Naive thymus-derived CD4-positive, alpha-beta T cell (primary cell): Measurements from ENCODE around the gene CCNT1. TPM values are rescaled to one million over a fixed set of nuclear protein-coding genes. Genes with fewer than 3 reads are reported as not detected.
"Not testable (repeated sequence)": the region's sequence is repeated elsewhere in the genome, so short reads cannot be mapped to it uniquely, and the experiment has no call there.

Experiments
- ATAC-seq: fragments of 150-1000 bp; cut with Tn5 transposase; 2 replicates; pipeline ENCODE4 v1.10.0; 2021; ENCODE audit warnings: mild to moderate bottlenecking, moderate library complexity
- CTCF ChIA-PET: fragments of 350-600 bp; sonication (Branson Sonifier 250); formaldehyde crosslinking; loops from one replicate; lab custom pipeline; 2021; ENCODE audit warnings: antibody characterized with exemption; lab: Charles Lee
- POLR2A ChIA-PET: fragments of 350-600 bp; sonication (Branson Sonifier 250); formaldehyde crosslinking; loops from one replicate; lab custom pipeline; 2021; ENCODE audit warnings: antibody characterized with exemption, inconsistent platforms; lab: Charles Lee
- DNase-seq, 9 donors: peaks; one replicate each; pipeline versions ENCODE4 v3.0.0 to v3.0.0-alpha.2; 2020 to 2022; ENCODE audit warnings: mixed read lengths in 1 of 9
- H3K27ac ChIP-seq: one replicate; pipeline ENCODE4 v1.7.0; 2013; ENCODE audit warnings: mild to moderate bottlenecking, low read depth, low read length, moderate library complexity
- H3K27me3 ChIP-seq, 2 donors: one replicate each; pipeline ENCODE4 v1.7.0; 2013; ENCODE audit warnings: low read length in 2 of 2, mild to moderate bottlenecking in 2 of 2, moderate library complexity in 2 of 2; ENCODE audit not compliant: control insufficient read depth in 2 of 2, insufficient read depth in 2 of 2
- H3K36me3 ChIP-seq, 3 experiments: 1 replicate in 2 of 3; 2 replicates in 1 of 3; pipeline ENCODE4 v1.7.0; 2013; ENCODE audit warnings: low read length in 3 of 3, mild to moderate bottlenecking in 3 of 3, moderate library complexity in 1 of 3; ENCODE audit not compliant: insufficient read depth in 3 of 3, control insufficient read depth in 2 of 3
- H3K4me1 ChIP-seq, 2 donors: one replicate each; pipeline ENCODE4 v1.7.0; 2013; ENCODE audit warnings: low read length in 2 of 2, mild to moderate bottlenecking in 2 of 2, moderate library complexity in 1 of 2; ENCODE audit not compliant: control insufficient read depth in 2 of 2, insufficient read depth in 2 of 2
- H3K4me3 ChIP-seq: 2 replicates; pipeline ENCODE4 v1.7.0; 2013; ENCODE audit warnings: mild to moderate bottlenecking, low read length
- H3K9me3 ChIP-seq, 3 experiments: 1 replicate in 2 of 3; 2 replicates in 1 of 3; pipeline ENCODE4 v1.7.0; 2013; ENCODE audit warnings: low read length in 3 of 3; ENCODE audit not compliant: control insufficient read depth in 2 of 3
- H3K27ac Mint-ChIP-seq, 9 donors: one replicate each; pipeline ENCODE4 v1.8.0; 2020 to 2022; ENCODE audit warnings: mixed read lengths in 9 of 9, mild to moderate bottlenecking in 8 of 9, moderate library complexity in 5 of 9, inconsistent platforms in 2 of 9
- H3K27me3 Mint-ChIP-seq, 5 donors: one replicate each; pipeline ENCODE4 v1.8.0; 2021 to 2022; ENCODE audit warnings: mixed read lengths in 5 of 5, mild to moderate bottlenecking in 1 of 5
- H3K36me3 Mint-ChIP-seq, 5 donors: one replicate each; pipeline ENCODE4 v1.8.0; 2020 to 2022; ENCODE audit warnings: mixed read lengths in 5 of 5, mild to moderate bottlenecking in 3 of 5, inconsistent platforms in 1 of 5
- H3K4me1 Mint-ChIP-seq, 7 donors: one replicate each; pipeline ENCODE4 v1.8.0; 2020 to 2022; ENCODE audit warnings: mixed read lengths in 7 of 7, mild to moderate bottlenecking in 3 of 7, inconsistent platforms in 1 of 7
- H3K4me3 Mint-ChIP-seq, 10 donors: one replicate each; pipeline ENCODE4 v1.8.0; 2020 to 2022; ENCODE audit warnings: mild to moderate bottlenecking in 10 of 10, mixed read lengths in 10 of 10, moderate library complexity in 6 of 10, inconsistent platforms in 2 of 10
- H3K9me3 Mint-ChIP-seq, 11 donors: one replicate each; pipeline ENCODE4 v1.8.0; 2020 to 2022; ENCODE audit warnings: mixed read lengths in 11 of 11, mild to moderate bottlenecking in 4 of 11, inconsistent platforms in 1 of 11, moderate library complexity in 1 of 11
- intact Hi-C, 2 donors: fragments of 100-400 bp; cut with micrococcal nuclease; formaldehyde crosslinking; loops; one replicate each; pipeline ENCODE4 v1.15.1; 2023
- polyA plus RNA-seq, 2 donors: library from polyadenylated mRNA; unstranded; fragments of 300-500 nt; fragmentation: Illumina TruSeq; gene quantifications; one replicate each; pipeline ENCODE4 v1.2.3, GENCODE V29; 2021
- total RNA-seq, 6 experiments: library from RNA in 5 of 6; stranded (reverse) in 5 of 6; gene quantifications; 1 replicate in 5 of 6; 2 replicates in 1 of 6; pipeline ENCODE4 v1.2.3 and lab custom pipeline; 2021 to 2026

Gene CCNT1
- total and polyA plus RNA-seq, 7 experiments from 2014 or later: 11.7 to 127 (median 70.6) TPM

DNA sequence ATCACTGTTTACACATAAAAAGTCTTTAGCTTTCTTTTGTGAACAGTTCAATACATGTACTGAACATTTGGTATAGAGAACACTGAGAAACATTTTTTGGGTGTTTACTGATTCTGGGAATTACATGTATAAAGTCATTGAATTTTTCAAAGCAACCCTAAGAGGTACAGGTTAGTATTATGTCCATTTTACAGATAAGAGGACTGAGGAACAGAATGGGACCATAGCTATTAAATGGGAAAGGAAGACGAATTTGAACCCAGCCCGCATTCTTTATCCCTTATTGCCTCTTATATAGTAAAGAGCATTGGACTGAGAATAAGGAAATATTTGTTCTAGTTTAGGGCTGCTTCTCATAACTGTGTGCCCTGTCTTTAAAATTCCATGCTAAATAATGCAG, 33.6 kb downstream of the CCNT1 start:
- DNase-seq (no peak), ATAC-seq (no peak)
- H3K27ac Mint-ChIP-seq: peak overlapping the region in 3 of 9 donors; percentile 60 to 99 (median 98)
- Histone ChIP-seq H3K4me3 (peak overlapping the region; percentile 88), H3K27ac (no peak overlapping the region), H3K4me1 (peaks cover 26 to 30% of the 10 kb centered on the region in 2 donors), H3K9me3 (no peaks in the 10 kb centered on the region), H3K36me3 (peaks cover 3 to 26% (median 7%) of the 10 kb centered on the region in 3 experiments), H3K27me3 (no peaks in the 10 kb centered on the region)
- H3K4me1 Mint-ChIP-seq: peaks cover 24 to 50% (median 43%) of the 10 kb centered on the region in 7 donors
- POLR2A ChIA-PET: interaction anchor here (0.7 to 3.3 kb wide), 10 partner anchors 8 to 506 kb away, joined by 3 to 35 read pairs (median 10); partner anchors contain the start of genes CCNT1, TUBA1A and TUBA1B
- H3K36me3 Mint-ChIP-seq: peaks cover 10 to 27% (median 23%) of the 10 kb centered on the region in 5 donors
- peaks cover 0 to 1% (median 0%) of the 10 kb centered on the region in 11 donors for H3K9me3 Mint-ChIP-seq
- intact Hi-C loops: loop anchor here (1.0 to 10.0 kb wide), 13 partner anchors 33 to 1344 kb away; partner anchors contain the start of genes CACNB3 (in 2 of the 2), CCNT1 (in 2 of the 2), DDX23 (in 2 of the 2) and ASB8 (in 1 of the 2)
- no peaks in the 10 kb centered on the region for H3K27me3 Mint-ChIP-seq
- CTCF ChIA-PET: interaction anchor here (1.4 kb wide), 1 partner anchor 16 kb away, joined by 3 read pairs; no protein-coding TSS in a partner anchor
- peak overlapping the region; percentile 55 to 99 (median 97) for H3K4me3 Mint-ChIP-seq

DNA sequence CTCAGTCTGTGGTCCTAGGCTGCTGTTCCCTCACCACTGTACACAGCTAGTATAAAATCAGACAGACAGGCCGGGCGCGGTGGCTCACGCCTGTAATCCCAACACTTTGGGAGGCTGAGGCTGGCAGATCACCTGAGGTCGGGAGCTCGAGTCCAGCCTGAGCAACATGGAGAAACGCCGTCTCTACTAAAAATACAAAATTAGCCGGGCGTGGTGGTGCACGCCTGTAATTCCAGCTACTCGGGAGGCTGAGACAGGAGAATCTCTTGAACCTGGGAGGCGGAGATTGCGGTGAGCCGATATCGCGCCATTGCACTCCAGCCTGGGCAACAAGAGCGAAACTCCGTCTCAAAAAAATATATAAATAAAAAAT, 34.0 kb downstream of the CCNT1 start:
- ChIA-PET CTCF (interaction anchor here (0.6 to 1.4 kb wide), 2 partner anchors 16 to 36 kb away, joined by 3 read pairs; no protein-coding TSS in a partner anchor), POLR2A (interaction anchor here (0.5 to 3.3 kb wide), 14 partner anchors 9 to 1059 kb away, joined by 3 to 35 read pairs (median 4); partner anchors contain the start of genes CCNT1, FKBP11, TMBIM6 and TUBA1A)
- H3K4me3 Mint-ChIP-seq: peak overlapping the region; percentile 93 to 99 (median 97)
- peak overlapping the region; percentile 97 to 99 (median 98) for H3K27ac Mint-ChIP-seq
- intact Hi-C loops: loop anchor here (1.0 to 10.0 kb wide), 13 partner anchors 34 to 1345 kb away; partner anchors contain the start of genes CACNB3 (in 2 of the 2), CCNT1 (in 2 of the 2), DDX23 (in 2 of the 2) and ASB8 (in 1 of the 2)
- H3K9me3 Mint-ChIP-seq, H3K27me3 Mint-ChIP-seq, H3K27me3 ChIP-seq, ATAC-seq, H3K9me3 ChIP-seq, DNase-seq: not testable (repeated sequence)
- Histone ChIP-seq H3K27ac (peak overlapping the region; percentile 67), H3K4me1 (peaks cover 30 to 34% of the 10 kb centered on the region in 2 donors), H3K4me3 (peak overlapping the region; percentile 88), H3K36me3 (peaks cover 3 to 29% (median 7%) of the 10 kb centered on the region in 3 experiments)
- peaks cover 28 to 54% (median 48%) of the 10 kb centered on the region in 7 donors for H3K4me1 Mint-ChIP-seq
- H3K36me3 Mint-ChIP-seq: peaks cover 10 to 30% (median 23%) of the 10 kb centered on the region in 5 donors

DNA sequence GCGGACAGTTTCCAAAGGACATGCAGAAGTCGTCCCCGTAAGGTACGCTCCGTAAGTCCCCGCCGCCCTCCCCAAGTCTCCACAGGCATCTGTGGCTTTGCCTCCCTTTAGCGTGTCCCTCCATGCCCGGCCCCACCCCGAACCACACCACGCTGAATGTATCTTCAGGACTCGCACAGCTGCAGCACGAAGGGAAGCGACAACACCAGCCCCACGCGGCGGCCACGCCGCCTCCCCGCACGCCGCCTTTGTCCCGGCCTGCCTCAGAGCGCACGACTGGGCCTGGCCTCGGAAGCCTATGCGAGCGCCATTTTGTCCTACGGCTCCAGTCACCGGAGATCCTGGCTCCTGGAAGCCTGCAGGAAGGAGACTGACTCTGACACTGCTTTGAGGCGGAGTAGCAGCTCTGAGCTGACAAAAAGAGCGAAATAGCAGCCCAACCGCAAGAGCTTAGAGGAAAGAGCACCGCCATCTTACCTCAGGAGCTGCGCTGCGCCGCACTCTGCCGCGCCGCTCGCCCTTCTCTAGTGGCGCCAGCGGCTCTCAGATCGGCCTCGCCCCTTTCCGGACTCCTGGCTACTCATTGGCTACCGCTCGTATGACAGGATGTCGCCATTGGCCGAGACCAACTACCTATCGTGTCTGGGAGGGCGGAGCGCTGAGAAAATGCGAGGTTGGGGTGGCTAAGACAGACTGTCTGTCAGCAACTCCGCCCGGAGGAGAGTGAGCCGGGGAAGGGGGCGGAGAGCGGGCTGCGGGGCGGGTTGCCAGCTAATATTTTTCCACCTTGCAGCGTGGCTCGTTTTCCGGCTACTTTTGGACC, 34.6 kb downstream of the CCNT1 start, which contains the start of gene KANSL2:
TSS of gene KANSL2 (minus strand) at position 529 of the 823 bp plus-strand sequence. CDS start 606 bp downstream, outside the sequence.
- peaks cover 32 to 60% (median 53%) of the 10 kb centered on the region in 7 donors for H3K4me1 Mint-ChIP-seq
- intact Hi-C loops: loop anchor here (1.0 to 10.0 kb wide), 13 partner anchors 34 to 1345 kb away; partner anchors contain the start of genes CACNB3 (in 2 of the 2), CCNT1 (in 2 of the 2), DDX23 (in 2 of the 2) and ASB8 (in 1 of the 2)

DNA sequence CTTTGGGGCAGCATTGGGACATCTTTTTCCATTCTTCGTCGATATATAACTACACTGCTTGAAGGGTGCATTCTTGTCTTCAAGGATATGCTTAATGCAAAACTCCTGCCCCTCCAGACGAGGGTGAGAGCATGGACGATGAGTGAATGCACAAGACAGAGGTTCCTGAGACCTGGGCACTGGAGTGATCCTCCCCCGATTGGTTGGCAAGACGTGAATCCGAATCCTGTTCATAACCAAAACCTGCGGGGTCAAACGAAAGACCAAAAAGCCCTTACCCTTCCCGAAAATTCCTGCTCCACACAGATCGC, 35.2 kb downstream of the CCNT1 start:
- no peak for ATAC-seq
- H3K36me3 Mint-ChIP-seq: peaks cover 10 to 34% (median 27%) of the 10 kb centered on the region in 5 donors
- H3K27me3 Mint-ChIP-seq: no peaks in the 10 kb centered on the region
- intact Hi-C loops: loop anchor here (5.0 to 10.0 kb wide), 5 partner anchors 116 to 1346 kb away; partner anchors contain the start of genes CACNB3 (in 1 of the 2), HDAC7 (in 1 of the 2), RACGAP1 (in 1 of the 2) and SENP1 (in 1 of the 2)
- DNase-seq: peak in 1 of 9 donors; percentile 16
- POLR2A ChIA-PET: interaction anchor here (1.0 to 3.3 kb wide), 10 partner anchors 9 to 1060 kb away, joined by 3 to 35 read pairs (median 10); partner anchors contain the start of genes CCNT1, FKBP11, TMBIM6 and TUBA1B
- H3K27ac Mint-ChIP-seq: peak overlapping the region; percentile 97 to 99 (median 98)
- Histone ChIP-seq H3K4me1 (peaks cover 30 to 38% of the 10 kb centered on the region in 2 donors), H3K36me3 (peaks cover 3 to 37% (median 7%) of the 10 kb centered on the region in 3 experiments), H3K27ac (peak overlapping the region; percentile 90), H3K27me3 (no peaks in the 10 kb centered on the region), H3K4me3 (peak overlapping the region; percentile 88), H3K9me3 (no peaks in the 10 kb centered on the region)
- H3K4me3 Mint-ChIP-seq: peak overlapping the region; percentile 93 to 99 (median 97)
- peaks cover 33 to 65% (median 59%) of the 10 kb centered on the region in 7 donors for H3K4me1 Mint-ChIP-seq
- peaks cover 0 to 1% (median 0%) of the 10 kb centered on the region in 11 donors for H3K9me3 Mint-ChIP-seq
- CTCF ChIA-PET: interaction anchor here (0.8 kb wide), 1 partner anchor 33 kb away, joined by 3 read pairs; no protein-coding TSS in a partner anchor

More for the DNA sequence above, 34.6 kb downstream of the CCNT1 start, which contains the start of gene KANSL2:
- H3K4me1 ChIP-seq: peaks cover 30 to 38% of the 10 kb centered on the region in 2 donors
- peaks cover 3 to 34% (median 7%) of the 10 kb centered on the region in 3 experiments for H3K36me3 ChIP-seq
- POLR2A ChIA-PET: interaction anchor here (0.5 to 3.3 kb wide), 14 partner anchors 9 to 1059 kb away, joined by 3 to 35 read pairs (median 4); partner anchors contain the start of genes CCNT1, FKBP11, TMBIM6 and TUBA1A
- H3K27ac ChIP-seq: peak within 1 kb of the TSS; percentile 90
- CTCF ChIA-PET: interaction anchor here (0.6 to 1.4 kb wide), 3 partner anchors 15 to 36 kb away, joined by 3 read pairs; no protein-coding TSS in a partner anchor
- H3K27me3 ChIP-seq: no peaks in the 10 kb centered on the region
- Mint-ChIP-seq H3K36me3 (peaks cover 10 to 34% (median 27%) of the 10 kb centered on the region in 5 donors), H3K27me3 (no peaks in the 10 kb centered on the region), H3K27ac (peak within 1 kb of the TSS; percentile 97 to 99 (median 98)), H3K4me3 (peak within 1 kb of the TSS; percentile 93 to 99 (median 97)), H3K9me3 (peaks cover 0 to 1% (median 0%) of the 10 kb centered on the region in 11 donors)
- no peaks in the 10 kb centered on the region for H3K9me3 ChIP-seq
- peak; percentile 97 for ATAC-seq
- H3K4me3 ChIP-seq: peak within 1 kb of the TSS; percentile 88
- DNase-seq: peak; percentile 79 to 98 (median 96)

DNA sequence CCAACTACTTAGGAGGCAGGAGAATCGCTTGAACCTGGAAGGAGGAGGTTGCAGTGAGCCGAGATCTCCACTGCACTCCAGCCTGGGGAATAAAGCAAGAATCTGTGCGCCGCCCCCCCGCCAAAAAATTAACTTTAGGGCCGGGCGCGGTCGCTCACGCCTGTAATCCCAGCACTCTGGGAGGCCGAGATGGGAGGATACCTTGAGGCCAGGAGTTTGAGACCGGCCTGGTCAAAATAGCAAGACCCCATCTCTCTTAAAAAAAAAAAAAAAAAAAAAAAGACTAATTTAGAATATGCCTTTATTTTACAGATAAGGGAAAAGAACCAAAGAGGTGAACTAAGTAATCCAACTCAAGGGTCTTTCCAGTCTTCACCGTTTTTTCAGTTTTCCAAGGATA, 35.6 kb downstream of the CCNT1 start:
- Mint-ChIP-seq H3K9me3 (peaks cover 0 to 1% (median 0%) of the 10 kb centered on the region in 11 donors), H3K4me3 (peak overlapping the region; percentile 93 to 99 (median 97)), H3K36me3 (peaks cover 10 to 31% (median 27%) of the 10 kb centered on the region in 5 donors), H3K27ac (peak overlapping the region; percentile 50 to 99 (median 98)), H3K27me3 (no peaks in the 10 kb centered on the region), H3K4me1 (peaks cover 33 to 70% (median 63%) of the 10 kb centered on the region in 7 donors)
- no peak for DNase-seq
- H3K4me3 ChIP-seq: peak overlapping the region; percentile 88
- intact Hi-C loops: loop anchor here (5.0 to 10.0 kb wide), 5 partner anchors 116 to 1346 kb away; partner anchors contain the start of genes CACNB3 (in 1 of the 2), HDAC7 (in 1 of the 2), RACGAP1 (in 1 of the 2) and SENP1 (in 1 of the 2)
- H3K9me3 ChIP-seq: no peaks in the 10 kb centered on the region
- POLR2A ChIA-PET: interaction anchor here (2.7 to 3.3 kb wide), 2 partner anchors 15 to 34 kb away, joined by 13 to 35 read pairs; partner anchors contain the start of gene CCNT1
- H3K4me1 ChIP-seq: peaks cover 31 to 38% of the 10 kb centered on the region in 2 donors
- H3K36me3 ChIP-seq: peaks cover 3 to 42% (median 7%) of the 10 kb centered on the region in 3 experiments
- H3K27me3 ChIP-seq: no peaks in the 10 kb centered on the region
- H3K27ac ChIP-seq: peak overlapping the region; percentile 90
- CTCF ChIA-PET: no interaction called here
- no peak for ATAC-seq
